Glutamatergic neuron (in vitro differentiated cells): ENCODE measurements around the gene NECAP2. TPM values are rescaled to one million over a fixed set of nuclear protein-coding genes. Genes with fewer than 3 reads are reported as not detected.
"Not testable (repeated sequence)": the region's sequence is repeated elsewhere in the genome, so short reads cannot be mapped to it uniquely, and the experiment has no call there.

Experiments used
- DNase-seq: peaks from one replicate; pipeline ENCODE4 v3.0.0; 2022
- H3K27ac Mint-ChIP-seq: one replicate; pipeline ENCODE4 v1.8.0; 2020; ENCODE audit warnings: mild to moderate bottlenecking, mixed read lengths, inconsistent platforms; ENCODE audit not compliant: unreplicated experiment
- H3K27me3 Mint-ChIP-seq: one replicate; pipeline ENCODE4 v1.8.0; 2020; ENCODE audit warnings: mild to moderate bottlenecking, moderate library complexity, mixed read lengths, inconsistent platforms; ENCODE audit not compliant: unreplicated experiment
- H3K36me3 Mint-ChIP-seq: one replicate; pipeline ENCODE4 v1.8.0; 2020; ENCODE audit warnings: mild to moderate bottlenecking, mixed read lengths, inconsistent platforms; ENCODE audit not compliant: unreplicated experiment
- H3K4me1 Mint-ChIP-seq: one replicate; pipeline ENCODE4 v1.8.0; 2020; ENCODE audit warnings: mild to moderate bottlenecking, low read depth, mixed read lengths, inconsistent platforms; ENCODE audit not compliant: unreplicated experiment
- H3K4me3 Mint-ChIP-seq: one replicate; pipeline ENCODE4 v1.8.0; 2020; ENCODE audit warnings: mild to moderate bottlenecking, mixed read lengths, inconsistent platforms; ENCODE audit not compliant: unreplicated experiment
- H3K9me3 Mint-ChIP-seq: one replicate; pipeline ENCODE4 v1.8.0; 2020; ENCODE audit warnings: mild to moderate bottlenecking, moderate library complexity, mixed read lengths, inconsistent platforms; ENCODE audit not compliant: unreplicated experiment
- total RNA-seq: library from RNA; stranded (reverse); fragmentation: NEBNext Ultra II Directional; extraction: Animal tissue kit (Norgen Biotek cat#: 25700); gene quantifications from one replicate; pipeline ENCODE4 v1.2.1, GENCODE V29; 2021; ENCODE audit not compliant: unreplicated experiment
- TF ChIP-seq, protein P1 (sequence below): fragments of 200-600 bp; sonication (generic); IDR thresholded peaks from one replicate; pipeline ENCODE4 v1.5.0; 2021; ENCODE audit not compliant: partially characterized antibody, unreplicated experiment

The NECAP2 gene
- total RNA-seq, 1 donor from 2014 or later: 37.8 TPM

GRCh38 chr1:16468558-16468957 is 28.0 kb downstream of the NECAP2 start:
- H3K4me1 Mint-ChIP-seq: no peaks in the 10 kb centered on the region
- DNase-seq: no peak
- H3K4me3 Mint-ChIP-seq: no peak overlapping the region
- TF ChIP-seq, protein P1, sequence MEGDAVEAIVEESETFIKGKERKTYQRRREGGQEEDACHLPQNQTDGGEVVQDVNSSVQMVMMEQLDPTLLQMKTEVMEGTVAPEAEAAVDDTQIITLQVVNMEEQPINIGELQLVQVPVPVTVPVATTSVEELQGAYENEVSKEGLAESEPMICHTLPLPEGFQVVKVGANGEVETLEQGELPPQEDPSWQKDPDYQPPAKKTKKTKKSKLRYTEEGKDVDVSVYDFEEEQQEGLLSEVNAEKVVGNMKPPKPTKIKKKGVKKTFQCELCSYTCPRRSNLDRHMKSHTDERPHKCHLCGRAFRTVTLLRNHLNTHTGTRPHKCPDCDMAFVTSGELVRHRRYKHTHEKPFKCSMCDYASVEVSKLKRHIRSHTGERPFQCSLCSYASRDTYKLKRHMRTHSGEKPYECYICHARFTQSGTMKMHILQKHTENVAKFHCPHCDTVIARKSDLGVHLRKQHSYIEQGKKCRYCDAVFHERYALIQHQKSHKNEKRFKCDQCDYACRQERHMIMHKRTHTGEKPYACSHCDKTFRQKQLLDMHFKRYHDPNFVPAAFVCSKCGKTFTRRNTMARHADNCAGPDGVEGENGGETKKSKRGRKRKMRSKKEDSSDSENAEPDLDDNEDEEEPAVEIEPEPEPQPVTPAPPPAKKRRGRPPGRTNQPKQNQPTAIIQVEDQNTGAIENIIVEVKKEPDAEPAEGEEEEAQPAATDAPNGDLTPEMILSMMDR: no peak
- peaks cover 3% of the 10 kb centered on the region for H3K9me3 Mint-ChIP-seq
- H3K36me3 Mint-ChIP-seq: no peaks in the 10 kb centered on the region
- no peak overlapping the region for H3K27ac Mint-ChIP-seq
- peaks cover 6% of the 10 kb centered on the region for H3K27me3 Mint-ChIP-seq

GRCh38 chr1:16474166-16474800 is 33.8 kb downstream of the NECAP2 start:
- H3K36me3 Mint-ChIP-seq: no peaks in the 10 kb centered on the region
- no peak overlapping the region for H3K27ac Mint-ChIP-seq
- no peak for DNase-seq
- H3K4me1 Mint-ChIP-seq: no peaks in the 10 kb centered on the region
- H3K4me3 Mint-ChIP-seq: no peak overlapping the region
- H3K27me3 Mint-ChIP-seq: peaks cover 6% of the 10 kb centered on the region
- TF ChIP-seq, protein P1: no peak
- H3K9me3 Mint-ChIP-seq: peaks cover 2% of the 10 kb centered on the region

- not testable (repeated sequence) for H3K4me3 Mint-ChIP-seq, H3K9me3 Mint-ChIP-seq, H3K27ac Mint-ChIP-seq, H3K4me1 Mint-ChIP-seq, H3K27me3 Mint-ChIP-seq, DNase-seq, H3K36me3 Mint-ChIP-seq
These were observed 34.4 kb downstream of the NECAP2 start for GRCh38 chr1:16474891-16475290.

DNA sequence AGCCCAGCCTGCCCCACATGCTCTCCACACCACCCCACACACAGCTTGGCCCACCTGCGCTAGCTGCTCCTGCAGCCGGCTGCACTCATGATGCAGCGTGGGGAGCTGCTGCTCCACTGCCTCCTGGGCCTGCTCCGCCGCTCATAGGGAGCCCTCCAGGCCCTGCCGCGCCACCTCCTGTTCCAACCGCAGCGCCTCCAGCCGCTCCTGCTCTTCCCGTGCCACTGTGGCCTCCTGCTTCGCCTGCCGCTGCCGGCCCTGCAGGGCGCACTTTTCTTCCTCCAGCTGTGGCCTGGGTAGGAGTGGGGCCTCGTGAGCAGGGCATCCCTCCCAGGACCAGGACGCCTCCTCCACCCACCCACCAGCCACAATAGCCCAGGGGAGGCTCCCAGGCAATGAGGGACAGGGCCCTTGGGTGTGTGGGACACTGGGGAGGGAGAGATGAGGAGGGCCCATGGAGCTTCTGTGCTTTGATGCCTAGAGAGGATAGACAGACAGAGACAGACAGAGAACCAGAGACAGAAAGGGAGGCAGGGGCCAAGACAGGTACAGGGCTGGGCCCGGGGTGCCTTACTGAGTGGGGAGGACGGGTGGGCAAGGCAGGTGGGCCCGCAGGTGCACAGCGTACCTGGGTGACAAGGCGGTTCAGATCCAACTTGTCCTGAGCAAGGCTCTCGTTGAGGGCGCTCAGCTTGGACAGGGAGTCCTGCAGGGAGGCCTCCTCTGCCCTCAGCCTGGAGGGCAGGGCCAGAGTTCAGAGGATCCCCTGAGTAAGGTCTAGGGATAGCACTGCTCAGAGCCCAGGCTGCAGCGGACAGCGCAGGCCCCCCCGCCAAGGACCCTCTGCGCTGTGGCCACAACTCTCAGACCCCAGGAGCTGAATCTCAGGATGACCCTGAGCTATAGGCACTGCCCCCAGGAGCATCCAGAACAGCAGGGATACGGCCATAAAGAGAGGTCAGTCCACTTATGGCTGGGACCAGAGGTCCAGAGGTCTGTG is 35.5 kb downstream of the NECAP2 start:
- not testable (repeated sequence) for H3K27me3 Mint-ChIP-seq, H3K27ac Mint-ChIP-seq, H3K9me3 Mint-ChIP-seq, H3K4me3 Mint-ChIP-seq, DNase-seq, H3K36me3 Mint-ChIP-seq, H3K4me1 Mint-ChIP-seq

DNA sequence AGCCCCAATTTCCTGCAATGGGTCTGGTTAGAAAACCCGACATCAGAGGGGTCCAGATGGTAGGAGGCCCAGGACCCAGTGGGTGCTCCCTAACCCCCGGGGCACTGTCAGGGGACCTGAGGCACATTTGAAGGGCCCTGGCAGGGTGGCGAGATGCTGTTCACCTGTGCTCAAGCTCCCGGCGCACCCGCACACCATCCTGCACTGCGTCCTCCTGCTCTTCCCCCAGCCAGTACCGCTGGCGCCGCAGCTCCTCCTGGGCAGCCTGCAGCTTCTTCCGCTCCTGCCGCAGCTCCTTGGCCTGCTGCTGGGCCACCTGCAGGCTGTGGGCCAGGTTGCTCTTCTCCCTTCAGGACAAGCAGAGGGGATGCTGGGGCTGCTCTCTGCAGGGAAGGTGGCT is 37.6 kb downstream of the NECAP2 start:
- H3K4me3 Mint-ChIP-seq: no peak overlapping the region

GRCh38 chr1:16483146-16483545 is 42.6 kb downstream of the NECAP2 start:
- H3K4me3 Mint-ChIP-seq, H3K9me3 Mint-ChIP-seq, H3K27ac Mint-ChIP-seq, H3K36me3 Mint-ChIP-seq, H3K4me1 Mint-ChIP-seq, DNase-seq, H3K27me3 Mint-ChIP-seq: not testable (repeated sequence)

More for the DNA sequence above, 37.6 kb downstream of the NECAP2 start:
- DNase-seq: no peak
- Mint-ChIP-seq H3K27me3 (peaks cover 4% of the 10 kb centered on the region), H3K27ac (no peak overlapping the region), H3K36me3 (no peaks in the 10 kb centered on the region), H3K4me1 (no peaks in the 10 kb centered on the region), H3K9me3 (peaks cover 1% of the 10 kb centered on the region)
- TF ChIP-seq, protein P1: no peak

GRCh38 chr1:16483639-16484500 is 43.3 kb downstream of the NECAP2 start:
- not testable (repeated sequence) for H3K4me1 Mint-ChIP-seq, H3K27ac Mint-ChIP-seq, DNase-seq, H3K4me3 Mint-ChIP-seq, H3K27me3 Mint-ChIP-seq, H3K36me3 Mint-ChIP-seq, H3K9me3 Mint-ChIP-seq
